Right hindlimb (tissue), 1 donor: ENCODE measurements around the gene ADAMTS2.
A peak's percentile ranks its signal among the peaks of the same experiment; 100 is the strongest.

ENCODE experiments used
- DNase-seq: peaks from one replicate; pipeline ENCODE4 v3.0.0-alpha.2; 2018

The ADAMTS2 gene

GRCh38 chr5:179264053-179264782 lies 81.0 kb downstream of the ADAMTS2 start:
- DNase-seq = peak; percentile 16

GRCh38 chr5:179263391-179264052 lies 81.7 kb downstream of the ADAMTS2 start:
- peak; percentile 12 for DNase-seq

DNA sequence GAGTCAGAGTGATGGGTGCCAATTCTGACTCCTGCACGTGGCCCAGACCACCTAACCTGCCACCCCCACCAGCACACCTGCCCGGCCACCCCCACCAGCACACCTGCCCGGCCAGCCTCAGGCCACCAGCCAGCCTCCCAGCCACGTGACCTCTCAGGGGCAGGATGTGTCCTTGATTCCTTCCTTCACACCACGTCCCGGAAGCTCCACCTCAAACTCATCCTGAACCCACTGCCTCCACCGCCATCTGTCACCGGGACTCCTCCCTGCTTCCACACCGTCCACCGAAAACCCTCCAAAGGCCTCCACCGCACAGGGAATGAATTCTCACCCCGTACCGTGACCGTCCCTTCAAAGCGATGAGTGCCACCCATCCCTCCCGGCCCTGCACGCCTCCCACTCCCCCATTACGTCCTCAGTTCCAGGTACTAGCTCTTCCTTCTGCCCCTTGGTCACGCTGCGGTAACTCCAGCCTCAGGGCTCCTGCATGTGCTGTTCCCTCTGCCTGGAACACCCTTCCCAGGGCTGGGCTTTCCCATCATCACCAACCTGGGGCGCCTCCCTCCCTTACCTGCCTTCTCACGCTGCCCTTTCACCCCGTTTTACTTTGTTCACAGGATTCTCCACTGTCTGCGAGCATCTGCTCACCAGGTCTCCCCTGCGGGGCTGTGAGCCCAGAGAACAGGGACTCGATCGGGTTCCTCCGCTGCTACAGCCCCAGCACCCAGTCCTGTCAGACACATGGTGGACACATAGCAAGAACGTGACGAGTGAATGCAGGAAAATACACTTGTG lies 82.9 kb downstream of the ADAMTS2 start:
- DNase-seq = peak; percentile 15

DNA sequence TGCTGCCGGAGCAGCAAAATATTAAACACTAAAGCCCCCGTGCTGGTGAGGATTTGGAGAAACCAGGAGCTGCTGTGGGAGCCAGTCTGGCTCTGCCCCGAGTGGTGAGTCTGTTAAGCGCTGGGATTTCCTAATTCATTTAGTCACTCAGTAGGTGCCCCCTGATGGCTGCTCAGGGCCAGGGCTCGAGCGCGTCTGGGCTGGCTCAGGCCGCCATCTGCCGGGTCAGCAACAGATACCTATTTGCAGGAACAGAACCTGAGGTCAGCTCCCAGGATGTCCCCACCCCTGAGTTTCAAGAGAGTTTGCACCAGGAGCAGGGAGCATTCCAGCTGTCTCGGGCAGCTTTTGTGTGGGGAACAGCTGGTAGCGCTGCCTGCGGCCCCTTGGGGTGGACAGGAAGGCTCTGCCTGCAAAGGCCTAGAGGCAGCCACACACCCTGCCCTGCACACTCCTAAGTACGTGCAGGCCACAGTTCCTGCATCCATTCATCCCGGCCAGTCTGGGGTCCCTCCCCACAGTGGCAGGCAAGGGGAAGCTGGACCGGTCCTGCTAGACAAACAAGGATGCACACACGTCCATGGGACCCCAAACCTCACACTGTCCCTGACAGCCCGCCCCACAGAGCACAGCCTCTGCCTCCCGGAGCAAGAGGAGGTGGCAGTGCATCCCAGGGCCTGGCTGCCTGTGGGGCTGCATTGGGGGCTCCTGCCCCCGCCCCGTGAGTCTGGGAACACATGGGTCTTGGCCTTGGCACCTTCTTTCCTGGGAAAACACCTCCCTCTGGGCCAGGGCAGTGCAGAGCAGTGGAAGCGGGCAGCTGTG lies 83.7 kb downstream of the ADAMTS2 start:
- peak; percentile 53 for DNase-seq

GRCh38 chr5:179260324-179261070 lies 84.8 kb downstream of the ADAMTS2 start:
- DNase-seq = peak; percentile 21

GRCh38 chr5:179259731-179260323 lies 85.4 kb downstream of the ADAMTS2 start:
- DNase-seq = no peak

DNA sequence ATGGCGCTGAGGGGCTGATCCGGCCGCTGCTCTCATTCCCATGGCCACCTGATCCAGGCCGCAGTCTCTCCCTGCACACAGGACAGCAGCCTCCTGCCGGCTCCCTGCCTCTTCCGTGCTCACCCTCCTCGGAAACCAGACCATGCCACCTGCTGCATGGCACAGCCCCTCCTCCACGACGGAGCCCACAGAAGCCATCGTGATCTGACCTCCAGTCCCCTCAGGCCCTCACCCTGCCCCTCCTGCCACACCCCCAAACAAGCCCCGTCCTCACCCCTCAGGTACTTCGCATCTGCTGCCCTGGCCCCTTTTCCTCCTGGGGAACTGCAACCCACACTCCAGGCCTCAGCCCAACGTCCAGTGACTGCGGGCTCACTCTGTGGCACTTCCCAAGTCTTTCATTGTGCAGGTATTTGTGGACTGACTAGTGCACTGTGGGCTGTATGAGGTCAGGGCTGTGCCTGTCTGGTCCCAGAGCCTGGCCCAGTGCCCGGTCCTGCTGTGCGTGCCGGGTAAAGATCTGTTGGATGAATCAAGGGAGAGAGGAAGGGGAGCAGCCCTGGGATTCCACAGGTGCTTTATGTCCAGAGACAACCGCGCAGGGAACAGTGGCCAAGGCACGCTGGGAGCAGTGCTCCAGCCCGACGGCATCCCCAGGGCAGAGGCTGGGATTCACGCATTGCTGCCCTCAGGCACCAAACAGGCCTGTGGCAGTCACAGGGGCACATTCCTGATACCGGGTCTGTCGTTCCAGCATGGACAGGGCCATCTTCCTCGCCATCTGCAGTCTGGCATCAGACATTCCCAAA lies 86.1 kb downstream of the ADAMTS2 start:
- peak; percentile 74 for DNase-seq

GRCh38 chr5:179258001-179258921 lies 87.0 kb downstream of the ADAMTS2 start:
- peak; percentile 29 for DNase-seq

- DNase-seq = peak; percentile 89
Observed at GRCh38 chr5:179257176-179257682, 88.0 kb downstream of the ADAMTS2 start.

DNA sequence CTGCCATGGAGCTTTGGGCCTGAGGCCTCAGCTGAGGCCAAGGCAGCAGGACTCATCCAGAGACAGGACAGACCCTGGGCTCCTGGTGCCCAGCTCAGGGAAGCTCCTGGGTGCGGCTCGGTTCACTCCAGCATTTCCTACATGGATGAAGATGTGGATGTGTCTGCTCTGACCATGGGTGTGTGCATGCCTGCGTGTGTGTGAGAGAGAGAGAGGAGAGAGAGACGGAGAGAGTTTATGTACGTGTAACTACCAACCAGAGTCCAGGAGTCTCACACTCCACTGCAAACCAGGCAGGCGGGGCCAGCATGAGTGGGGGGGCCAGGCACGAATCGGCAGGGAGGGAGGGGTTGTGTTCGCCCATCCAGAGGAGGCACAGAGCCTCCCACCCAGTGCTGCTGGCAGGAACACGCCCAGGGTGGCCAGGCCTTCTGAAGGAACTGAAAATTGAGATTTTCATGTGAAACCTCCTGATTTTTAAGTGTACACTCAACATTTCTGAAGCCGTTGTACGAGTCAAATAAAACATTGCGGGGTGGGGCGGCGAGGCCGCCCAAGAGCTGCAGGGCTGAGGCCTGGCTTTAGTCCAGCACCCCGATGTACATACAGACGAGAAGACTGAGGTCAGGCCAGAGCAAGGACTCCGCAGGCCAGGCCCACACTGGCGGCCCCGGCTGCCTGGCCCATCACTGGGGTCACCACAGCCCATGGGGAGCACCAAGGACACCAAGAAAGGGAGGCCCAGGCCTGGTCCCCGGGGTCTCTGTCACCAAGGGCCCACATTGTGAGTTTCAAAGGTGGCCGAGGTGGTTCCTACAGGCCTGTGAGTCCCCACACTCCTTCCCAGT lies 88.7 kb downstream of the ADAMTS2 start:
- peak; percentile 74 for DNase-seq

DNA sequence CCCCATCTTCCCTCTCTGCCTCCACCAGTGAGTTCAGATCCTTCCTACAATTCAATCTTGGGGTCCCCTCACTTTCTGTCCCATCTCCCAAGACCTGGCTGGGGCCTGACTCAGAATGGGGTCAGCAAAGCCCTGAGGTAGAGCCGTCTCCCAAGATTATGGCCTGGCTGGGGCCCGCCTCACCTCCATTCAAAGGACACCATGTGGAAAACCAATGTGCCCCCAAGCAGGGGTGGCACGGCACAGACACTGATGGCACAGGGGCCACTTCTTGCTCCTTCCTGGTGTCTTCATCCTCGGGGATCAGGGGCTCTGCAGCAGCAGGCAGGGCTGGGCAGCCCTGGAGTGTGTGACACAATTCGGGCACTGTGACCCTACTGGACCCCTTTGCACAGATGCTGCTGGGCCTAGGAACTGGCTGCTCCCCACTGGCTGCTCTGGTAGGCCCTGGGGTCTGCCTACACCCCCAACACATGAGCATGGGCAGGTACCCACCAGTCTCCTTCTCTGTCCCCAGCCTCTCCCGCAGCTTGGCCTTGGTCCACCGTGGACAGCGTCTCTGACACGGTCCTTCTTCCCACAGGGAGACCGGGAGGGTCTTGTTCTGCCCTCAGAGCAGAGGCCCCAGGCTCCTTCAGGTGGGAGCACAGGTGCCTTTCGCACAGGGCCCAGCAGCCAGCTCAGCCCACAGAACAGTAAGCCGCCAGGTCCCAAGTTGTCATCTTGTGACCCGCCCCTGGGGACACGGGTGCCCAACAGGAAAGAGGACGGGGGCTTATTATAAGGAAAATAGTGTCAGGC lies 89.5 kb downstream of the ADAMTS2 start:
- peak; percentile 15 for DNase-seq

GRCh38 chr5:179254638-179255271 lies 90.5 kb downstream of the ADAMTS2 start:
- peak; percentile 10 for DNase-seq

GRCh38 chr5:179253730-179254129 lies 91.5 kb downstream of the ADAMTS2 start:
- peak; percentile 7 for DNase-seq

GRCh38 chr5:179251276-179251969 lies 93.8 kb downstream of the ADAMTS2 start:
- no peak for DNase-seq

- no peak for DNase-seq
Observed at GRCh38 chr5:179250561-179251225, 94.6 kb downstream of the ADAMTS2 start.

DNA sequence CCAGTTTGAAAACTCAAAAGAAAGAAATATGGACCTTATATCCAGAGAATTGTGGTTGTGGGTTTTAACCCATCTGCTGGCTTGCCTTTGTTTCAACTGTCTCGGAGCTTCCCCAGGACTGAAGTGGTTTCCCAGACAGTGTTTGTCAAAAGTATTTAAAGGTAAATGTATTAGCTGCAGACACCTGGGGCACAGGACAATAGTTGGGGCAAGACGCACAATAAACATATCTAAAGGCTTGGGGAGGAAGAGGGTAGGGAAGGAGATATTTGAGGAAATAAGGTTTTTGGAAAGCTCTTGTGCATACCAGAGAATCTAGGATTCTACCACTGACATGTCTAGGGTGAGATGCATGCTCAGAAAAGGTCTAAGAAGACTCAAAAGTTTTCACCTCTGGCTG lies 99.0 kb downstream of the ADAMTS2 start:
- DNase-seq = no peak
